Hippocampal formation (tissue), 2 donors: ENCODE measurements around the gene HAO2.
A peak's percentile ranks its signal among the peaks of the same experiment; 100 is the strongest.
"Not testable (repeated sequence)": the region's sequence is repeated elsewhere in the genome, so short reads cannot be mapped to it uniquely, and the experiment has no call there.

Experiments
- DNase-seq, 2 donors: peaks; one replicate each; lab custom pipeline; 2025; lab: John Stamatoyannopoulos, UW

The HAO2 gene

GRCh38 chr1:119345398-119345797, 23.2 kb upstream of the HAO2 start:
- DNase-seq = no peak

GRCh38 chr1:119347858-119348257, 20.7 kb upstream of the HAO2 start:
- no peak for DNase-seq

- DNase-seq = no peak
Measured at GRCh38 chr1:119348941-119349340, 19.6 kb upstream of the HAO2 start.

- not testable (repeated sequence) for DNase-seq
Measured at GRCh38 chr1:119350866-119351265, 17.7 kb upstream of the HAO2 start.

GRCh38 chr1:119351997-119352396, 16.6 kb upstream of the HAO2 start:
- no peak for DNase-seq

GRCh38 chr1:119353836-119354235, 14.7 kb upstream of the HAO2 start:
- DNase-seq = no peak

GRCh38 chr1:119358636-119359035, 9.9 kb upstream of the HAO2 start:
- DNase-seq = no peak

- DNase-seq = no peak
Measured at GRCh38 chr1:119359730-119360129, 8.9 kb upstream of the HAO2 start.

- DNase-seq = no peak
Measured at GRCh38 chr1:119361205-119361604, 7.4 kb upstream of the HAO2 start.

- DNase-seq = no peak
Measured at GRCh38 chr1:119361620-119362344, 6.8 kb upstream of the HAO2 start.

GRCh38 chr1:119363162-119363561, 5.4 kb upstream of the HAO2 start:
- DNase-seq = no peak

GRCh38 chr1:119364640-119365039, 3.9 kb upstream of the HAO2 start:
- no peak for DNase-seq

- no peak for DNase-seq
Measured at GRCh38 chr1:119366424-119366823, 2.2 kb upstream of the HAO2 start.

- peak in 1 of 2 donors; percentile 2 for DNase-seq
Measured at GRCh38 chr1:119367432-119368124, 1.0 kb upstream of the HAO2 start.

- no peak for DNase-seq
Measured at GRCh38 chr1:119370748-119371147, 2.2 kb downstream of the HAO2 start.

- no peak for DNase-seq
Measured at GRCh38 chr1:119371815-119372214, 3.2 kb downstream of the HAO2 start.

- no peak for DNase-seq
Measured at GRCh38 chr1:119372503-119373086, 4.0 kb downstream of the HAO2 start.

- no peak for DNase-seq
Measured at GRCh38 chr1:119373465-119373864, 4.9 kb downstream of the HAO2 start.

- DNase-seq = no peak
Measured at GRCh38 chr1:119374208-119374874, 5.8 kb downstream of the HAO2 start.

- DNase-seq = no peak
Measured at GRCh38 chr1:119375366-119375765, 6.8 kb downstream of the HAO2 start.

- no peak for DNase-seq
Measured at GRCh38 chr1:119376594-119376993, 8.0 kb downstream of the HAO2 start.

GRCh38 chr1:119377594-119377993, 9.0 kb downstream of the HAO2 start:
- DNase-seq = not testable (repeated sequence)

GRCh38 chr1:119379117-119379516, 10.5 kb downstream of the HAO2 start:
- DNase-seq = no peak
